ENCODE measurements around the gene KBTBD4. TPM values are rescaled to one million over a fixed set of nuclear protein-coding genes. Genes with fewer than 3 reads are reported as not detected.

The KBTBD4 gene
- polyA plus RNA-seq, 4 donors: 9.8 to 13.7 (median 12.0) TPM

DNA sequence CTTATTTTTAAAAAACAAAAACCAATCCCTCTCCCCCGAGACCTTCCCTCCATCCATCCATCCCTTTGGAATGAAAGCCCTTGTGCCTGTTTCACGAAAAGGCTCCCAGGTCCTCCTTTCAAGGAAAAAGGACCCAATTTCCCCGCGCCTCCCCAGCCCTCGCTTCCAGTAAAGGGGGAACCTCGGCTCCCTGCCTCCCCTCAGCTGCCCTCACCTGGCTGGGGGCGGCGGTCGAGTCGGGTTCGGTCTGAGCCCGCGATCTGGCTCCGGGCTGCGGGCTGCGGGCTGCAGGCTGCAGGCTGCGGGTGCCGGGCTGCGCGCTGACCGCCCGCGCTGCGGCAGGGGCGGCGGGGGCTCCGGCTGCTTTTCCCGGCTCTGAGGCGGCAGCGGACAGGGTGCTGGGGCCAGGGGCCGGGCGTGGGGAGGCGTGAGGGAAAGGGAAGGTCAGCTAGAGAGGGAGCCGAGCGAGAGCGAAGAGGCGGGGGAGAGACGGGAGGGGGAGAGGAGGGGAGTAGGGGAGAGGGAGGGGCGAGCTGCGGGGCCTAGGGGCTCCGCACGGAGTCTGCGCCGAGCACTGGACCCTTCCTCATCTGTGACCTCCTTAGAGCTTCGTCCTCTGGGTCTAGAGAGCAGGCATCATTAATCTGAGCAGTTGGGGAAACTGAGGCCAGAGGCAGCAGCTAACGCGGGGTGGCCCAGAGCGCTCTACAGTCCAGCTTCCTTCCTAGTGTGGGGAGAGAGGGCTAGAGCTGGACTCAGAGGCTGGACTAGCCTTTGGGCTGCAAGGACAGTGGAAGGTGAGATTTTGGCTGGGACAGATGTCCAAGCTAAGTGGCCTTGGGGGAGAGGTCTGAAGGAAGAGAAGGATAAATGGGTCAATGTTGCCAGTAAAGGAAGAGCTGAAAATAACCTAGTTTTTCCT, 15.4 kb upstream of the KBTBD4 start, which contains the start of gene C1QTNF4:
C1QTNF4 (minus strand) TSS at position 478 of the 922 bp plus-strand sequence. CDS start 3,601 bp downstream, outside the sequence.
- no peak for FAIRE-seq
- Histone ChIP-seq H3K4me1 (ENCODE audit: control insufficient read depth in 3 of 3, insufficient read depth in 2 of 3, low read depth in 1 of 3, low read length in 2 of 3) (peaks cover 0 to 11% (median 0%) of the 10 kb centered on the region in 3 donors), H3K4me3 (ENCODE audit: low read depth in 1 of 3, low read length in 3 of 3) (peak within 1 kb of the TSS in 2 of 3 donors; percentile 26 to 29), H3K27ac (ENCODE audit: low read depth in 1 of 3, low read length in 2 of 3) (no peak within 1 kb of the TSS), H3K36me3 (ENCODE audit: control insufficient read depth in 3 of 3, insufficient read depth in 2 of 3, low read depth in 1 of 3, low read length in 3 of 3) (no peaks in the 10 kb centered on the region), H3K9me3 (ENCODE audit: control insufficient read depth in 2 of 2, insufficient read depth in 1 of 2, low read depth in 1 of 2, low read length in 1 of 2) (no peaks in the 10 kb centered on the region), H3K27me3 (ENCODE audit: control insufficient read depth in 3 of 3, insufficient read depth in 3 of 3, low read length in 3 of 3) (peaks cover 0 to 40% (median 10%) of the 10 kb centered on the region in 3 donors)
- DNase-seq: peak in 1 of 2 donors; percentile 28
- WGBS, 3 donors: 3 to 4% (median 4%) methylated on average over 43 to 48 of the region's 48 CpGs

DNA sequence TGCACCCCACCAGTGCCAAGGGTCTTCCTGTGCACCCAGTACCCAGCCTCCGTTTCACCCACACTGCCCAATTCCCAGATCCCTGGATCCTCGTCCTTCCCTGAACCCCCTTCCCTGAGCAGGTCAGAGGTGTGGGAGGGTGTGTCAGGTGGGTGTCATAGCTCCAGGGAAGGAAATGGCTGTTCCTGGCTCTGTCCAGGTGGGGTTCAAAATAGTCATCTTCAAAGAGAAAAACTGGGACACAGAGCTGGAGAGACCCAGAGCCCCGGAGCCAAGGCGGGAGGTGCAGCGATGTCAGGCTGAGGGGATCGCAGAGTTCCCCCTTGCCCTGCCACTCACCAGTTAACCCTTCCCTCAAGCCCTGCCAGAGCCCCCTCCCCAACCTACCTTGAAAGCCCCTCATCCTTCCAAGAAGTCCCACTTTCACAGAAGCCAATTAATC, 14.7 kb upstream of the KBTBD4 start:
- Histone ChIP-seq H3K27ac (ENCODE audit: low read depth in 1 of 3, low read length in 2 of 3) (no peak overlapping the region), H3K27me3 (ENCODE audit: control insufficient read depth in 3 of 3, insufficient read depth in 3 of 3, low read length in 3 of 3) (peaks cover 0 to 40% (median 10%) of the 10 kb centered on the region in 3 donors), H3K9me3 (ENCODE audit: control insufficient read depth in 2 of 2, insufficient read depth in 1 of 2, low read depth in 1 of 2, low read length in 1 of 2) (no peaks in the 10 kb centered on the region), H3K36me3 (ENCODE audit: control insufficient read depth in 3 of 3, insufficient read depth in 2 of 3, low read depth in 1 of 3, low read length in 3 of 3) (peaks cover 0 to 2% (median 0%) of the 10 kb centered on the region in 3 donors), H3K4me1 (ENCODE audit: control insufficient read depth in 3 of 3, insufficient read depth in 2 of 3, low read depth in 1 of 3, low read length in 2 of 3) (peaks cover 0 to 18% (median 0%) of the 10 kb centered on the region in 3 donors), H3K4me3 (ENCODE audit: low read depth in 1 of 3, low read length in 3 of 3) (peak overlapping the region in 1 of 3 donors; percentile 26)
- no peak for DNase-seq
- 8 to 19% (median 11%) methylated on average over 6 of the region's 6 CpGs for WGBS, 3 donors
- FAIRE-seq: no peak

DNA sequence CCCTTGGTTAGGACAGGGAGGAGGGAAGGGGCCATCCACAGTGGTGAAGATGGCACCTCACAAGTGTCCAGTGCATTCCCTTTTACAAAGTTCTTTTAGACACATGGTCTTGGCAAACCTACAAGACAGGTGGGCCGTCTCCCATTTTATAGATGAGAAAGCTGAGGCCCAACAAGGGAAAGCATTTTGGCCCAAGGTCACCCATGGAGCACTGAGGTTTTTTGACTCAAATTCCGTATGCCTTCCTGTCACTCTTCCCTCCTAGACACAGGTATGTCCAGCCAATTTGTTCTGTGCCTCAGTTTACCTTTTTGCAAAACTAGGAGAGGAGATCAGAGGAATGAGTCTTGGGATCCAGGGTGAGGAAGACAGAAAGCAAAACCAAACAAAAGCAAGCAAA, 14.2 kb upstream of the KBTBD4 start:
- FAIRE-seq: no peak
- Histone ChIP-seq H3K9me3 (ENCODE audit: control insufficient read depth in 2 of 2, insufficient read depth in 1 of 2, low read depth in 1 of 2, low read length in 1 of 2) (no peaks in the 10 kb centered on the region), H3K27ac (ENCODE audit: low read depth in 1 of 3, low read length in 2 of 3) (no peak overlapping the region), H3K27me3 (ENCODE audit: control insufficient read depth in 3 of 3, insufficient read depth in 3 of 3, low read length in 3 of 3) (peaks cover 0 to 40% (median 10%) of the 10 kb centered on the region in 3 donors), H3K4me3 (ENCODE audit: low read depth in 1 of 3, low read length in 3 of 3) (no peak overlapping the region), H3K36me3 (ENCODE audit: control insufficient read depth in 3 of 3, insufficient read depth in 2 of 3, low read depth in 1 of 3, low read length in 3 of 3) (peaks cover 0 to 6% (median 0%) of the 10 kb centered on the region in 3 donors), H3K4me1 (ENCODE audit: control insufficient read depth in 3 of 3, insufficient read depth in 2 of 3, low read depth in 1 of 3, low read length in 2 of 3) (peaks cover 0 to 22% (median 0%) of the 10 kb centered on the region in 3 donors)
- WGBS, 3 donors: 71 to 77% (median 75%) methylated on average over 2 of the region's 2 CpGs
- no peak for DNase-seq

DNA sequence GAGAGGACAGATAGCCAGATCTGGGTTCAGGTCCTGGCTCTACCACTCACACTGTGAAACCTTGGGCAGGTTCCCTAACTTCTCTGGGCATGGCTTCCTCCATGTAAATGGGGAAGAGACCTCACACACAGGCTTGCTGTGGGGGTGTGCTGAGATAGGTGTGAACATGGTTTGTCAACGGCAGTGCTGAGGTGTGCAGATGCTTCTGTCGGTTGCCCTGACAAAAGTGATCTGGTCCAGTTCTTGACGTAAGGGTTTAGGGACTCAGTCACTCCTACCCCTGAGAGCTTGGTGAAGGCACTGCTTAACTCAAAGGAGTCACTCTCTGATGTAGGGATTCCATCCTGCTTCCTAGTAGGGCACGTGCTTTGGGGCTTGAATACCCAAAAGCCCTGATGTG, 13.5 kb upstream of the KBTBD4 start:
- H3K4me1 ChIP-seq (ENCODE audit: control insufficient read depth in 3 of 3, insufficient read depth in 2 of 3, low read depth in 1 of 3, low read length in 2 of 3): peaks cover 0 to 29% (median 0%) of the 10 kb centered on the region in 3 donors
- DNase-seq (no peak), FAIRE-seq (no peak)
- H3K4me3 ChIP-seq (ENCODE audit: low read depth in 1 of 3, low read length in 3 of 3): no peak overlapping the region
- H3K27me3 ChIP-seq (ENCODE audit: control insufficient read depth in 3 of 3, insufficient read depth in 3 of 3, low read length in 3 of 3): peaks cover 0 to 40% (median 10%) of the 10 kb centered on the region in 3 donors
- no peaks in the 10 kb centered on the region for H3K9me3 ChIP-seq (ENCODE audit: control insufficient read depth in 2 of 2, insufficient read depth in 1 of 2, low read depth in 1 of 2, low read length in 1 of 2)
- no peak overlapping the region for H3K27ac ChIP-seq (ENCODE audit: low read depth in 1 of 3, low read length in 2 of 3)
- peaks cover 0 to 9% (median 0%) of the 10 kb centered on the region in 3 donors for H3K36me3 ChIP-seq (ENCODE audit: control insufficient read depth in 3 of 3, insufficient read depth in 2 of 3, low read depth in 1 of 3, low read length in 3 of 3)
- 68 to 79% (median 76%) methylated on average over 4 of the region's 4 CpGs for WGBS, 3 donors

GRCh38 chr11:47591764-47592163, 13.0 kb upstream of the KBTBD4 start:
- 38 to 45% (median 41%) methylated on average over 7 of the region's 7 CpGs for WGBS, 3 donors
- peaks cover 0 to 30% (median 0%) of the 10 kb centered on the region in 3 donors for H3K4me1 ChIP-seq (ENCODE audit: control insufficient read depth in 3 of 3, insufficient read depth in 2 of 3, low read depth in 1 of 3, low read length in 2 of 3)
- H3K27me3 ChIP-seq (ENCODE audit: control insufficient read depth in 3 of 3, insufficient read depth in 3 of 3, low read length in 3 of 3): peaks cover 0 to 40% (median 10%) of the 10 kb centered on the region in 3 donors
- H3K36me3 ChIP-seq (ENCODE audit: control insufficient read depth in 3 of 3, insufficient read depth in 2 of 3, low read depth in 1 of 3, low read length in 3 of 3): peaks cover 0 to 13% (median 0%) of the 10 kb centered on the region in 3 donors
- H3K4me3 ChIP-seq (ENCODE audit: low read depth in 1 of 3, low read length in 3 of 3): no peak overlapping the region
- DNase-seq (no peak), FAIRE-seq (no peak)
- no peak overlapping the region for H3K27ac ChIP-seq (ENCODE audit: low read depth in 1 of 3, low read length in 2 of 3)
- H3K9me3 ChIP-seq (ENCODE audit: control insufficient read depth in 2 of 2, insufficient read depth in 1 of 2, low read depth in 1 of 2, low read length in 1 of 2): no peaks in the 10 kb centered on the region

- peak overlapping the region in 1 of 3 donors; percentile 50 for H3K4me3 ChIP-seq (ENCODE audit: low read depth in 1 of 3, low read length in 3 of 3)
These were observed 11.4 kb upstream of the KBTBD4 start for GRCh38 chr11:47589977-47590861.

DNA sequence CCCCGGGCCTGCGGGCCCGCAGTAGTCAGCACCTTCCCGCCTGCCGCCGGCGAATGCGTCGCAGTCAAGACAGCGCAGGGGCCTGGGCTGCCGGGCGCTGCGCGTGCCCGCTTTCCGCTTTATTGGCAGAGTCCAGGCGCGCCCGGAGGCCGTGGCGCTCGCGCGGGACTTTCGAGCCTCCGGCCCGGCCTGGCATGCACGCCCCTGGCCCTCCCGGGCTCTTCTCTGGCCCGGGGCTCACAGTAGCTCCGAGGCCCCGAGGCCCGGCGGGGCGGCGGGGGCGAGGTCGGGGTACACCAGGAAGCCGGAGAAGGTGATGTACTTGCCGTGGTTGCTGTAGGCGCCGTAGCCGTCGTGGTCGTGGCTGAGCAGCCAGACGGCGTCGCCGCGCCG, 10.8 kb upstream of the KBTBD4 start:
- DNase-seq (no peak), FAIRE-seq (no peak)
- H3K4me3 ChIP-seq (ENCODE audit: low read depth in 1 of 3, low read length in 3 of 3): peak overlapping the region in 1 of 3 donors; percentile 50
- no peaks in the 10 kb centered on the region for H3K9me3 ChIP-seq (ENCODE audit: control insufficient read depth in 2 of 2, insufficient read depth in 1 of 2, low read depth in 1 of 2, low read length in 1 of 2)
- 45 to 64% (median 53%) methylated on average over 45 to 51 of the region's 51 CpGs for WGBS, 3 donors
- peaks cover 0 to 30% (median 0%) of the 10 kb centered on the region in 3 donors for H3K4me1 ChIP-seq (ENCODE audit: control insufficient read depth in 3 of 3, insufficient read depth in 2 of 3, low read depth in 1 of 3, low read length in 2 of 3)
- H3K27me3 ChIP-seq (ENCODE audit: control insufficient read depth in 3 of 3, insufficient read depth in 3 of 3, low read length in 3 of 3): peaks cover 0 to 30% (median 10%) of the 10 kb centered on the region in 3 donors
- H3K36me3 ChIP-seq (ENCODE audit: control insufficient read depth in 3 of 3, insufficient read depth in 2 of 3, low read depth in 1 of 3, low read length in 3 of 3): peaks cover 0 to 34% (median 0%) of the 10 kb centered on the region in 3 donors
- H3K27ac ChIP-seq (ENCODE audit: low read depth in 1 of 3, low read length in 2 of 3): peak overlapping the region in 1 of 3 donors; percentile 22

More at GRCh38 chr11:47589977-47590861, 11.4 kb upstream of the KBTBD4 start:
- Histone ChIP-seq H3K27ac (ENCODE audit: low read depth in 1 of 3, low read length in 2 of 3) (peak overlapping the region in 1 of 3 donors; percentile 22), H3K27me3 (ENCODE audit: control insufficient read depth in 3 of 3, insufficient read depth in 3 of 3, low read length in 3 of 3) (peaks cover 0 to 36% (median 10%) of the 10 kb centered on the region in 3 donors), H3K36me3 (ENCODE audit: control insufficient read depth in 3 of 3, insufficient read depth in 2 of 3, low read depth in 1 of 3, low read length in 3 of 3) (peaks cover 0 to 28% (median 0%) of the 10 kb centered on the region in 3 donors), H3K9me3 (ENCODE audit: control insufficient read depth in 2 of 2, insufficient read depth in 1 of 2, low read depth in 1 of 2, low read length in 1 of 2) (no peaks in the 10 kb centered on the region), H3K4me1 (ENCODE audit: control insufficient read depth in 3 of 3, insufficient read depth in 2 of 3, low read depth in 1 of 3, low read length in 2 of 3) (peaks cover 0 to 30% (median 0%) of the 10 kb centered on the region in 3 donors)
- DNase-seq (peak in 1 of 2 donors; percentile 79), FAIRE-seq (no peak)
- 57 to 70% (median 57%) methylated on average over 109 to 122 of the region's 122 CpGs for WGBS, 3 donors

Measured in small intestine (tissue), 7 donors.